GM10266 (cell line): Measurements from ENCODE around the gene KXD1.
"Not testable (repeated sequence)": the region's sequence is repeated elsewhere in the genome, so short reads cannot be mapped to it uniquely, and the experiment has no call there.

ENCODE experiments used
- DNase-seq: peaks from one replicate; pipeline ENCODE4 v3.0.0; 2012; ENCODE audit errors: extremely low spot score
- CTCF ChIP-seq: IDR thresholded peaks from 2 replicates; pipeline ENCODE4 v1.5.1; 2012; ENCODE audit warnings: mild to moderate bottlenecking, low read depth; ENCODE audit not compliant: control insufficient read depth, insufficient read depth; ENCODE audit errors: missing control alignments

The KXD1 gene

DNA sequence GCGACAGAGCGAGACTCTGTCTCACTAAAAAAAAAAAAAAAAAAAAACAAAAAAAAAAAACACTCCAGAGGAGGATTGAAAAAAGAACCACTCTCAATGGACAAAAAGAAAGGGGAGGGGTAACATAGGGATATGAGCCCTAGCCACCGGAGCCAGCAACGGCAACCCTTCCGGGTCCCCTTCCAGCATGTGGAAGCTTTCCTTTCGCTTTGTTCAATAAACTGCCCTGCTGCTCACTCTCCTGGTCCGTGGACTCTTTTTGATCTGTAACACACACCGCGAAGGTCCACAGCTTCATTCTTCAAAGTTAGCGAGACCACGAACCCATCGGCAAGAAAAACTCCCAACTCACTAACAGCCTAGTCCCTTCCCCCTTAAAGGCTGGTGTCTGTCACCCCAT lies 29.9 kb downstream of the KXD1 start:
- no peak for DNase-seq
- no peak for TF ChIP-seq CTCF

DNA sequence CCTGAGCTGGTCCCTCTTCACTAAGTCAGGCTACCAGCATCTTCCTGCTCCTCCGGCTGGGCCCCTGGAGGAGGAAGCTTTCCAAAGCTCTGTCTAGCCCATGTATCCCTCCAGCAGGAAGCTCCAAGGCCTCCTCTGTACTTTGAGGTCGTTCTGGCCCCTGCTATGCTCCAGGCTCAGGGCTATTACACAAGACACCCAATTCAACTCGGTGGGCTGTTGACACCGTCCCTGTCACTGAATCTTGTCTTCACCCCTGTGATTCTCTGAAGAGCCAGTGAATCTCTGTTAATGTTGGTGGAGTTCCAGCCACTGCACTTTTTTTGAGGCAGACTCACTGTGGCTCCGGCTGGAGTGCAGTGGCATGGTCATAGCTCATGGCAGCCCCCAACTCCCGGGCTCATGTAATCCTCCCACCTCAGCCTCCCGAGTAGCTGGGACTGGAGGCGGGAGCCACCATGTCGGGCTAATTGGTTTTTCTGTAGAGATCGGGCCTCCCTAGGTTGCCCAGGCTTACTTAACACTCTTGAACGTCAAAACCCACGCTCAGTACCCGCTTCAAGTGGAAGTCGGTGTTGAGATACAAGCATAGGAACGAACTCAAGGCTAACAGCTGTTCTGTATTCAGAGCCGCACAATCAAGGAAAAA lies 30.4 kb downstream of the KXD1 start:
- TF ChIP-seq CTCF, result no peak

GRCh38 chr19:18588611-18589379 lies 31.1 kb downstream of the KXD1 start, which contains the start of gene REX1BD:
Gene REX1BD (plus strand): TSS chr19:18588798. CDS start chr19:18588802, 4 bp downstream.
- TF ChIP-seq CTCF, result peak; percentile 93
- peak; percentile 90 for DNase-seq

More for the DNA sequence above, 30.4 kb downstream of the KXD1 start:
- DNase-seq, result no peak

- peak; percentile 84 for DNase-seq
- TF ChIP-seq CTCF, result peak; percentile 11
These were observed 32.0 kb downstream of the KXD1 start for GRCh38 chr19:18589380-18590272.

DNA sequence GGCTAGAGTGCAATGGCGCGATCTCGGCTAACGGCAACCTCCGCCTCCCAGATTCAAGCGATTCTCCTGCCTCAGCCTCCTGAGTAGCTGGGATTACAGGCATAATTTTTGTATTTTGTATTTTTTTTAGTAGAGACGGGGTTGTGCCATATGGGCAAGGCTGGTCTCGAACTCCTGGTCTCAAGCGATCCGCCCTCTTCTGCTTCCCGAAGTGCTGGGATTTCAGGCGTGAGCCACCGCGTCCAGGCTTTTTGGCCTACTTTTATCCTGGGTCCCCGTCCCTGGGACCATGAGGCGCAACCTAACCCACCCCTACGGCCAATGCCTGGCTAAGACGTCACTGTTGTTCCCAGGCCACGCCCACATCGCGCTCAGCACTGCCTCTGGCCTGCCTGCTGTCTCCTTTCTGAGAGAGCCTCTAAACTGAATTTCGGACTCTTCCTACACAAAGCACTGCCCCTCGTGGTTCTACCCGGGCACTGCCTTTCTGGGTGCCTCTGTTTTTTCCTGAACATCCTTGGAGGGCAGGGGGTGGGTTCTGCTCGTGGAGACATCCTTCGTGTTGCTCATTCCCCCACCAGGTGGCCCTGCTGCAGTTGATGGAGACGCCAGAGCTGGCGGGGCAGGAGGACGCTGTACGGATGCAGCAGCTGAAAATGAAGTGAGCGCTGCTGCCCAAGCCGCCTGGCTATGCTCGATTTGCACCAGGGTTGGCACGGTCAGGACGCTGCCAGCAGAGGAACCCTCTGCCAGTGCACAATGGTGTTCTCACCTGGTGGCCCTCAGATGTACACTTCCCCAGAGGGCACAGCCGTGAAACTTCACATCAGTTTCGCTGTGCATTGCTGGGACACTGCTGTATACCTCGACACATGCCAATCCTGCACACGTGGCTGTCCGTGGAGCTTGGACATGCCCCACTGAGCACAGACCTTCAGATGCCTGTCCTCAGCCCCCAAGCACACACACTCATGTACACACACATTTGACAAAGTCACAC lies 32.9 kb downstream of the KXD1 start:
- peak; percentile 7 for TF ChIP-seq CTCF
- DNase-seq, result no peak

- TF ChIP-seq CTCF, result no peak
- no peak for DNase-seq
These were observed 34.2 kb downstream of the KXD1 start for GRCh38 chr19:18591735-18592385.

- not testable (repeated sequence) for DNase-seq
These were observed 35.1 kb downstream of the KXD1 start for GRCh38 chr19:18592732-18593131.
